Dedifferentiated amniotic fluid mesenchymal stem cell (primary cell): ENCODE data around the gene MRPL48.
A peak's percentile ranks its signal among the peaks of the same experiment; 100 is the strongest.
"Not testable (repeated sequence)": the region's sequence is repeated elsewhere in the genome, so short reads cannot be mapped to it uniquely, and the experiment has no call there.

ENCODE experiments used
- DNase-seq: peaks from one replicate; pipeline ENCODE4 v3.0.0-alpha.2; 2016; ENCODE audit errors: extremely low spot score

Gene MRPL48

GRCh38 chr11:73838443-73839122 is 50.9 kb downstream of the MRPL48 start:
- peak; percentile 19 for DNase-seq

GRCh38 chr11:73839123-73839457 is 51.4 kb downstream of the MRPL48 start:
- DNase-seq, result no peak

GRCh38 chr11:73851046-73851764 is 63.5 kb downstream of the MRPL48 start:
- no peak for DNase-seq

GRCh38 chr11:73852049-73852448 is 64.4 kb downstream of the MRPL48 start:
- DNase-seq, result no peak

GRCh38 chr11:73854680-73855079 is 67.0 kb downstream of the MRPL48 start:
- no peak for DNase-seq

GRCh38 chr11:73856031-73856567 is 68.4 kb downstream of the MRPL48 start:
- DNase-seq, result no peak

GRCh38 chr11:73859671-73860070 is 72.0 kb downstream of the MRPL48 start:
- no peak for DNase-seq

- DNase-seq, result no peak
These were observed 72.5 kb downstream of the MRPL48 start for GRCh38 chr11:73860202-73860601.

GRCh38 chr11:73862986-73863385 is 75.3 kb downstream of the MRPL48 start:
- DNase-seq, result no peak

GRCh38 chr11:73866095-73866579 is 78.5 kb downstream of the MRPL48 start:
- peak; percentile 24 for DNase-seq

GRCh38 chr11:73866586-73866996 is 78.9 kb downstream of the MRPL48 start:
- DNase-seq, result peak; percentile 68

- DNase-seq, result no peak
These were observed 81.8 kb downstream of the MRPL48 start for GRCh38 chr11:73869332-73869949.

GRCh38 chr11:73870261-73870660 is 82.6 kb downstream of the MRPL48 start:
- no peak for DNase-seq

- no peak for DNase-seq
These were observed 85.2 kb downstream of the MRPL48 start for GRCh38 chr11:73872749-73873357.

GRCh38 chr11:73875380-73875779 is 87.7 kb downstream of the MRPL48 start:
- DNase-seq, result no peak

- no peak for DNase-seq
These were observed 88.2 kb downstream of the MRPL48 start for GRCh38 chr11:73875840-73876239.

GRCh38 chr11:73876424-73877310 is 89.0 kb downstream of the MRPL48 start, which contains the start of the genes COA4 and PAAF1:
Gene COA4, minus strand, starts transcription at chr11:73876846. Its CDS starts 3,468 bp downstream, at chr11:73873378.
Gene PAAF1, plus strand, starts transcription at chr11:73876999. Its CDS starts 23 bp downstream, at chr11:73877022.
- peak; percentile 94 for DNase-seq

- DNase-seq, result no peak
These were observed 91.1 kb downstream of the MRPL48 start for GRCh38 chr11:73878771-73879170.

- DNase-seq, result not testable (repeated sequence)
These were observed 92.8 kb downstream of the MRPL48 start for GRCh38 chr11:73880449-73880848.

- no peak for DNase-seq
These were observed 96.2 kb downstream of the MRPL48 start for GRCh38 chr11:73883856-73884255.

GRCh38 chr11:73888244-73888643 is 100.6 kb downstream of the MRPL48 start:
- DNase-seq, result no peak
